NCI-H2171 (cell line): ENCODE data around the gene DNASE2.
A peak's percentile ranks its signal among the peaks of the same experiment; 100 is the strongest.
"Not testable (repeated sequence)": the region's sequence is repeated elsewhere in the genome, so short reads cannot be mapped to it uniquely, and the experiment has no call there.

Experiments used
- DNase-seq: peaks from one replicate; lab custom pipeline; 2025; lab: John Stamatoyannopoulos, UW

DNASE2 gene, protein sequence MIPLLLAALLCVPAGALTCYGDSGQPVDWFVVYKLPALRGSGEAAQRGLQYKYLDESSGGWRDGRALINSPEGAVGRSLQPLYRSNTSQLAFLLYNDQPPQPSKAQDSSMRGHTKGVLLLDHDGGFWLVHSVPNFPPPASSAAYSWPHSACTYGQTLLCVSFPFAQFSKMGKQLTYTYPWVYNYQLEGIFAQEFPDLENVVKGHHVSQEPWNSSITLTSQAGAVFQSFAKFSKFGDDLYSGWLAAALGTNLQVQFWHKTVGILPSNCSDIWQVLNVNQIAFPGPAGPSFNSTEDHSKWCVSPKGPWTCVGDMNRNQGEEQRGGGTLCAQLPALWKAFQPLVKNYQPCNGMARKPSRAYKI

DNA sequence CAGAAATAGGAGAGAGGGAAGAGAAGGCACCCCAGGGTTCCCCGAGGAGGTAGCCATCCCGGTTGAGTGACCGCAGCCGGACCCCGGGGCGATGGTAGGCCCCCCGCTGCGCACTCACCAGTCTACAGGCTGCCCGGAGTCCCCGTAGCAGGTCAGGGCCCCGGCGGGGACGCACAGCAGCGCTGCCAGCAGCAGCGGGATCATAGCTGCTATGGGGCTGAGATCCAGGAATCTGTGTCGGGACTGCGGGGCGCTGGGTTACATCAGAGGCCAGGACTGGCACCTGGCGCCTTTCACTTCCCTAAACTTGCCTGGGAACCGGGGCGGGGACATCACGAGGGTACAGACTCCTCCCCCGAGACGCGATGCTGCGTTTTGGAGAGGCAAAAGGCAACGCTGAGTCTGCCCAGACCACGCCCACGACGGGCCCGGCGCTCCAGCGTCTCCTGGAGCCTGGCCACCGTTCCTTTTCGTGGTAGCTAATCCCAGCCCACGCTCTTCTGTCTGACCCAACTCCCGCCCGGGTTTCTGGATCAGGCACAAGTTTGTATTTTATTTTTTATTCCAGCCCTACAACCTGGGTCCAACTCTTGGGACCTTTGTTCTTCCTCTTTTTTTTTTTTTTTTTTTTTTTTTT lies at the start of gene DNASE2:
Gene DNASE2 (minus strand): TSS at position 278 of the 637 bp plus-strand sequence. CDS start 74 bp downstream, at position 204.
- DNase-seq: peak; percentile 98

DNA sequence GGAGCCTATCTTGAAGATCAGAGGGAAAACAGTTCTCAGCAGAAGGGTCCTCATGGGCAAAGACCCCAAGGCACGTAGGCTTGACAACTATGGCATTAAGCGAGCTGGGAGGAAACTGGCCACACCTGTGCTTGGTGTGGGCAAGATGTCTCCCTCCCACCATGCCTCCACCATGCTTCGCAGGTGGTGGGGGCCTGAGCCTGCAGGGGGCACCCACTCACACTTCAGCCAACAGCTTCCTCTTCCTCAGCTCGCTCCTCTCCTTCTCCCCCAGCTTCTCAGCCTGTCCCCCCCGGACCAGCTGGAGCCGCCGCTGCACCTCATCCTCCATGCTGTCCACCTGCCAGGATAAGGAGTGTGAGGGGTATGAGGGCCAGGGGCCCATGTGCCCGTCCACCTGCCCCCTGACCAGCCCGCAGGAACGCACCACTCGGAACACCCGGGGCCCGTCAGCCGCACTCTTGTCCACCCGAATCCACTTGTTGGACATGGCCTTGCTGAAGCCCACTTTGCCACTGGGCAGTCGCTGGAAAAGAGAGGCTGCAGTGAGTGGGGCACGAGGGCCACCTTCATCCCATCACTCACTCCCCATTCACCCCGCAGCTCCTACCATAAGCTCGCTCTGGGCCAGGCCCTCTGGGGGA lies 48.9 kb upstream of the DNASE2 start:
- DNase-seq: no peak

DNA sequence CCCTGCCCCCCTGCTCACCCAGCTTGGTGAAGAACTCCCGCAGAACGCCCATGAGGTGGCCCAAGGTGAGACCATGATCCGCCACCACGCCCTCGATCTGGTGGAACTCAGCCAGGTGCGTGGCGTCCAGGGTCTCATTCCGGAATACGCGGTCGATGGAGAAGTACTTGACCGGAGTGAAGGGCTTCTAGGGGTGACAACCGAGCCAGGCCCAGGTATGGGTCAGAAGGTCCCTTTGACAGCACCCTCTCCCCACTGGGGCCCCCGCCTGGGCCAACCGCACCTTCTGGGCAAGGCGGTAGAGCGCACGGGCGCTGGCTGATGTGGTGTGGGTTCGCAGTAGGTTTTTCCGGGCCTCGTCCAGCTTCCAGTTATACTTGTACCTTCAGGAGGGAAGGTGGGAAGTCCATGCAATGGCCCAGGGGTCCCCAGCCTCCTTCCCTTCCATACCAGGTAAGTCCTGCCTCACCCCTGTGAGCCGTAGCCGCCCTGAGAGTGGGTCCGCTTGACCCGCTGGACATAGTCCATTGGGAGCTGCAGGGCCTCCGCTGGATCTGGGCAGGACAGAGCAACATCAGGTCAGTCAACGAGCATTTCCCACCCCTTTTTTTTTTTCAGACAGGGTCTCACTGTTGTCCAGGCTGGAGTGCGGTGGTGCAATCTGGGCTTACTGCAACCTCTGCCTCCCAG lies 43.5 kb upstream of the DNASE2 start:
- DNase-seq: no peak

DNA sequence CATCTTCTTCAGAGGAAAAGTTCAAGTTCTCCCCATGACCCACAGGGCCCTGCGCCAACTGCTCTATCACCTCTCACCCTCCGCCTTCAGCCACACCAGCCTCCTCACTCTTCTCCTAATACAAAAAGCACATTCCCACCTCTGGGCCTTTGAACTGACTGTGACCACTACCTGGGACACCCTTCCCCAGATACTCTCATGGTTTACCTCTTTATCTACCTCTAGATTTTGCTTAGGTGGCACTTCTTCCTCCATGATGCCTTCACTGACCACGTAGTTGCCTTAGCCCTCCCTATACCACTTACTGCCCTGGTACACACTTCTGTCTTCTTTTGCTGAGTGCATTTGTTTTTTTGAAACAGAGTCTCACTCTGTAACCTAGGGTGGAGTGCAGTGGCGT lies 41.7 kb upstream of the DNASE2 start:
- no peak for DNase-seq

DNA sequence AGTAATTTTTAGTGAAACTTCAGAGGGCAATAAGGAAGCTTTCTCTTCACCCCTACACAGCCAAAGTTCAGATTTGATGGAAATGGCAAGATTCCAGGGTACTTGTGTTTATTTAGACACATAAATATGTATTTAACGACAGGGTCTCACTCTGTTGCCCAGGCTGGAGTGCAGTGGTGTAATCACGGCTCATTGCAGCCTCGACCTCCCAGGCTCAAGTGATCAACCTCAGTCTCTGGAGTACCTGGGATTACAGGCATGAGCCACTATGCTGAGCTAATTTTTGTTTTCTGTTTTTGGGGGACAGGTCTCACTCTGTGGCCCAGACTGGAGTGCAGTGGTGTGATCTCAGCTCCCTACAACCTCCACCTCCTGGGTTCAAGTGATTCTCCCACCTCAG lies 39.8 kb upstream of the DNASE2 start:
- no peak for DNase-seq

DNA sequence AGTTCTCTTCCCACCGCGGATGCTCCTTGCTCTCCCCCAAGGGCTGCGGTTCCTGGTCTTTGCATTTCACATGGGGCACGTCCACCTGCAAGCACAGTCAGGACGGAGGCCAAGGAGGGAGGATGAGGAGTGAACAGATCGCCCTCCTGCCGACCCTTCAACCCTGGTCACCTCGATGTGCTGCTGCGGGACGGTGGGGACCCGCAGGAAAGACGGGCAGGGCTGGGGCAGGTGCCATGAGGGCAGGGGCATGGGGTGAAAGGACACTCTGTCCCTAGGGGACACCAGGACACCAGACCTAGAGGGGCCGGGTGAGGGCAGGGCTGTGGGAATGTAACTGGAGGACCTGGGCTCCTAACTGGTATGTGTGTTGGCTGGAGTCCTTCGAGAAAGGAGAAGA lies 37.0 kb upstream of the DNASE2 start:
- DNase-seq: no peak

DNA sequence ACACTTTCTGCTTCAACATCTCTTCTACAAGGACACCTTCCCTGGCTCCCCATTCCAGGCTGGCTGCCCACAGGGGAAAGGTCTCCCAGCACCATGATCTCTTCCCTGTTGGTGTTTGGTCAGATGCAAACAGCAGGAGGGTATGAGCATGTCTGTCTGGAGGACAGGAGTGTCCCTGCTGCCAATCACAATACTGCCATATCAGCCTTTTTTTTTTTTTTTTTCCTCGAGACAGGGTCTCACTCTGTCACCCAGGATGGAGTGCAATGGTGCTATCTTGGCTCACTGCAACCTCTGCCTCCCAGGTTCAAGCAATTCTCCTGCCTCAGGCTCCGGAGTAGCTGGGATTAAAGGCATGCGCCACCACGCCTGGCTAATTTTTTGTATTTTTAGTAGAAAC lies 34.6 kb upstream of the DNASE2 start:
- DNase-seq: not testable (repeated sequence)

DNA sequence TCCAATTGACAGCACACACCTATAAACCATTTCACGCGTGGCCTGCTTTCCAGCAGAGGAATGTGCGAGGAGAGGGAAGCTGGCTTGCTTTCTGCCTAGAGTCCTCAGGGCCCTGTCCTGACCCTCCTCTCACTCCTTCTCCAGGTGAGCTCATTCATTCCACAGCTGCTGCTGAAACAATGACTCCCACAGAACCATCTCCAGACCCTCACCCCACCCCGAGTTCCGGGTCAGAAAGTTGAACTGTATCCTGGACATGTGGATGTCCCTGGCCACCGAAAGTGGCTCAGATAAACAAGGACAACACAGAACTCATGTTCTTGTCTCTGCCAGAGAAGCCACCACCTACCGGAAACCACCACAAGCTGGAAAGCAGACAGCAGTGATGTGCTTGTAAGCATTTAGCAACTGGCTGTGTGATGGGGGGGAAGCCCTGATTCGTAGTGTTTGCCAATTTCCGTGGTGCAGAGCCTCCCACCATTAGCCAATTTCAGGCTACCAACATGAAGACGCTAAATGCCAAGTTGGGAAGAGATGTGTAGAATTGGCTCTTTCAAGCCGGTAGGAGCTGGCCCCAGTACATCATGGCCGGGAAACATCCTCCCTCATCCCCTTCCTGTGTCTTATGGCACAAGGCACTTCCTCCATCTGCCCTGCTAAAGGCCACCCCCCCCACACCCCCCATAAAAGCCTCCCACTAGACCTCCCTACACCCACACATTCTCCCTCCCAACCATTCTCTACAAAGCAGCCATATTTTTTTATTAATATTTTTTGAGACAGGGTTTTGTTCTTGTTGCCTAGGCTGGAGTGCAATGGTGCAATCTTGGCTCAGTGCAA lies 32.8 kb upstream of the DNASE2 start:
- no peak for DNase-seq

DNA sequence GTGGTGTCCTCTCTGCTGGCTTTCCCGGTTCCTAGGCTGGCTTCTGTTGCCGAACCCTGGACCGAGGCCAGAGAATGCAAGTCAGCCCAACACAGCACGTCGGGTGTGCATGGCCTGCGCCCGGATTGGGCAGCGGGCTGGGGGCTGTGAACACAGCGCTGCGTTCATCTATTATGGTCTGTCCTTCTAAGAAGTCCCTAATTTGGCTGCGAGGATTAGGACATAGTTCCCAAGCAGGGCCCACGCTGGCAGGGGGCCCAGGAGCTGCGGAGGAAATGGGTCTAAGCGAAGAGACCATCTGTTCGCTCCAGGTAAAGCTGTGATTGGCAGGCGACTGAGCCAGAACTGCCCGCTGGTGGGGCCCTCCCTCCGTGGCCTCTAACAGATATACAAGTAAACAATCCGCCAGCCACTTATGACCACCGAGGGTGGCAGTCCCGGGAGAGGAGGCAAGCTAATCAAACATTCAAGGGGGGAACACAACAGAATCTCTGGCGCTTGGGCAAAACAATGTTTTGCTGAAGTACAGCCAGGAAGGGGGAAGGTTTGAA lies 31.8 kb upstream of the DNASE2 start:
- peak; percentile 96 for DNase-seq

DNA sequence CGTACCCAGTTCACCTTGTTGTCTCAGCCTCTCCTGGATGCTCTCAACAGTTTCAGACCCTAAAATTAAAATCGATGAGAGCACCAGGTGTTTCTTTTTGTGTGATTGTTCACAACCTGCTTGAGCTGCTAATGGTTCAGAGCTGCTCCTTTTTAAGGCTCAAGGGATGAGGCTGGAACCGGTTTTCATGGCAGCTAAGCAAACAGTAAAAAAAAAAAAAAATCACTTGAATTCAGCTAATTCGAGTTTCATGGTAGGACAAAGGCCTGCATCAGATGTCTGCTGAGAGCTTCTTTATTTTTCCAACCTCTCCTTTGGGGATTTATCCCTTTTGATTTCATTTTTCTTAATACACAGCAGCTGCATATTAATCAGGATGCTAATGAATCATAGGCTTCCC lies 31.3 kb upstream of the DNASE2 start:
- DNase-seq: peak; percentile 70

DNA sequence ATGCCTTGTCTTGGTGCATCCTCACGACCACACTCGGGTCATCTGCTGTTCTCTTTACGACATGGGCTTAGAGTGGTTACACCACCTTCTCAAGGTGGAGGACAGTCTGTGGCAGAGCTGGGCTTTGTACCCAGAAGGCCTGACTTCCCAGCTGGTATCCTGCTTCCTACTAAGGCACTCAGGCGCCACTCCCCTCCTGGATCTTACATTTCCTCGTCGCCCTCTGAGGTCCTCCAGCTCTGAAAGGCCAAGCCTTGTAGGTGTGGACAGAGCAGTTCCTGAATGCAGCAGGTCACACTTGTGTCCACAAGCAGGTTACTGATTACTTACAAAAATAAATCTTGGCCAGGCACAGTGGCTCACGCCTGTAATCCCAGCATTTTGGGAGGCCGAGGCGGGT lies 25.9 kb upstream of the DNASE2 start:
- no peak for DNase-seq

DNA sequence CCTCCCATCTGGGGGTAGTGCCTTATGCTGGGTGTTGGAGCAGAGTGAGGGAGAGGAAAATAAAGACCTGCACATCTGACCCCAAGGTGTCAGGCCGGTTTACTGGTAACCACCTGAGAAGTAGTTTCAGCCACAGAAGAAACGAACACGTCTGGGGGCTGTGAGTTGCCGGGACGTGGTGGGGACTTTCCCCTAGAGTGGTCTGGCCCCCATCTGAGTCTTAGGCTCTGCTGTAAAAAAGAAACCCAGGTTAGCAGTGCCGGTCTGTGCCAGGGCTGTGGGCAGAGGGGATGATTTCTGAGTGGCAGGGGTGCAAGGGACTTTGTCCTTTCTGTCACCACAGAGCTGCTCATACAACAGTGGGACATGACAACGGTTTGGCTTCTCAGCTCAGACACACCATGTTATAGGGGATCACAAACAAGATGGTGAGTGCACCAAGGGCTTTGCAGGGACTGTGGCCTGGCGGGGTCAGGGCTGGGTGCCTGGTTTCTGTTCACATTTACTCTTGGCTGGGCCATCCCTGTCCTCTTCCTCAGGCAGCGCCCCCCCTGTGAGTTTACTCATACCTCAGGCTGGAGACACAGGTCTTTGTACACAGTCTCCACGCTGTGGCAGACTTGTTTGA lies 18.8 kb upstream of the DNASE2 start:
- no peak for DNase-seq

DNA sequence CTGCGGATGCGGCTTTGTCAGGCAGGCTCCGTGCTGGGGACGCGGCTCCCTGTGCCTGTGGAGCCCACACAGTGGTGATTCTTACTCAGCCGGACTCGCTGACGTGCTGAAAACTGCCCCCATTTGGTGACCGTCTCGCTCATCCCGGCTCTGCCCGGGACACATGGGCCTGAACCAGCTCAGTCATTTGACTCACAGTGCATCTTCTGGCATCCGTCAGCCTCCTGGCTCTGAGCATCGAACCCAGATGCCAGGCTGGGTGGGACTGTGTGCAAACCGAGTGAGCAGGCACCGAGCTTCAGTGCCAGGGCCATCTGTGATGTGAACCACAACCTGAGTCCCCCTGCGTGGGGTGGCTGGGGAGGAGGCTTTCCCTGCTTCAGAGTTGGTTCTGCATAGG lies 15.2 kb upstream of the DNASE2 start:
- DNase-seq: no peak

DNA sequence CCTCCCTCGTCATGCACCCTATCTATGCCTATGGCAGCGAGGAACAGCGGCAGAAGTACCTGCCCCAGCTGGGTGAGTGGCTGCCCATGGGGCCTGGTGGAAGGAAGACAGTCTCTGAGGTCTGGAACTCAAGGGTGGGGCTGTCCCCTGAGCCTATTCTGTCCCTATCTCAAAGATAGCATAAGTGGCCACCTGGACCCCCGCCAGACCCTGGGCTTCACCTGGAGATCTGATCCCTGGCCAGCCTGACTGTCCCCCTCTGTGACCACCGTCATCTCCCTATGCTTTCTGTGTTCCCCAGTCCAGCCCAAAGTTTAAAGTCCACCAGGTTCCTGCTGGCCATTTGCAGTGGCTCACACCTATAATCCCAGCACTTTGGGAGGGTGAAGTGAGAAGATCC lies 12.3 kb upstream of the DNASE2 start:
- no peak for DNase-seq

DNA sequence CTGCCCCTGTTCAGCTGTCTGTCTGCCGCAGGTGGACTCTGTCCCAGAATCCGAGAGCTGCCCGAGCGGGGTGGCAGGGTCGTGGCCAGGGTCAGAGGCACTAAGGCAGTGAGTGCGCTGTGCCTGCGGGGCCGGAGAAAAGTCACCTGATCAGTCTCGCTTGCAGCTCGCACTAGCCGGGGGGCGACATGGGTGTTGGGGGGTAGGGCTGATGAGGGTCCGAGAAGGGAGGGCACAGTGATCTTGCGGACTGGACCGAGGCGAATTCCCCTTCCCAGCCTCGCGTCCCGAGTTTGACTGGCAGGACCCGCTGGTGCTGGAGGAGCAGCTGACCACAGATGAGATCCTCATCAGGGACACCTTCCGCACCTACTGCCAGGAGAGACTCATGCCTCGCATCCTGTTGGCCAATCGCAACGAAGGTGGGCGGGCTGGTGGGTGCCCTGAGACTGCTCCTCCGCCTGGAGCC lies 10.3 kb upstream of the DNASE2 start:
- no peak for DNase-seq

DNA sequence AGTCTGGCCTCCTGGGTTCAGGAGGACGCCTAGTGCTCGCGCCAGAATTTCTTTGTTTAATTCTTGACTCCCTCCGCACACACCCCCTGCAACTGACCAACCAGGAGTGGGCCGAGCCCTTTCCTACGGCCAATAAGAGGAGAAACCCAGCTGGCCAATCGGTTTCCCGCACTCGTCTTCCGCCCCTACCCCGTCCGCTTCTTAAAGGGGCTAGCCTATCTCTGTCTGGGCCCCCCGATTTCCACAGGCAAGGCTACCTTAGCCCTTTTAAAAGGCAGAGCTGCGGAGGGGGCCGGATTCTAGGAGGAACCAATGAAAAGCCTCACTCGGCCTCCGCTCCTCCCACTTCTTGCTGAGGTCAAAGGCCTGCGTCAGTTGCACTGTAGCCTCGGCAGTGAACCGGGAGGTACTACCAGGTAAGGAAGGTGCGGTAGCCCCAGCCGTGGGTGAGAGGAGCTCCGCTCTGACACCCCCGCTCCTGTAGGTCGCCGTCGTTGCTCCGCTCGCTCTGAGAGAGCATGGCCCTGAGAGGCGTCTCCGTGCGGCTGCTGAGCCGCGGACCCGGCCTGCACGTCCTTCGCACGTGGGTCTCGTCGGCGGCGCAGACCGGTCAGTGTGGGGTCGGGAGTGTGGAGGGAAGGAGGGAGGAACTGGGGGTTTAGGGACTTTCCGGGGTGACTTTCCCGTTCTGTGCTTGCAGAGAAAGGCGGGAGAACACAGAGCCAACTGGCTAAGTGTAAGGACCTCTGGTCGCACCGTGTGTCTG lies 9.7 kb upstream of the DNASE2 start, which contains the start of gene GCDH:
Gene GCDH (plus strand): TSS at position 374 of the 766 bp plus-strand sequence. CDS start 145 bp downstream, at position 519.
- peak; percentile 98 for DNase-seq

DNA sequence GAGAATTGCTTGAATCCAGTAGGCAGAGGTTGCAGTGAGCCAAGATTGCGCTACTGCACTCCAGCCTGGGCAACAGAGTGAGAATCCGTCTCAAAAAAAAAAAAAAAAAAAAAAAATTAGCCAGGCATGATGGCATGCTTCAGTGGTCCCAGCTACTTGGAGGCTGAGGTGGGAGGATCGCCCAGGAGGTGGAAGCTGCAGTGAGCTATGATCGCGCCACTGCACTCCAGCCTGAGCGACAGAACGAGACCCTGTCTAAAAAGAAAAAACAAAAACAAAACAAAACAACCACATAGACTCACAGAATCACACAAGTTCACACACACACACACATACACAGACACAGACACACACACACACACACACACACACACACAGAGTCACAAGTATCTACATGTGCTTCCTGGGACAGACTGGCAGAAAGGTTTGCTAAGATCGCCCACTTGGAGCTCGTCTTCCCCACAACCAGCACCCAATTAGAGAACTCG lies 9.1 kb upstream of the DNASE2 start:
- peak; percentile 53 for DNase-seq

DNA sequence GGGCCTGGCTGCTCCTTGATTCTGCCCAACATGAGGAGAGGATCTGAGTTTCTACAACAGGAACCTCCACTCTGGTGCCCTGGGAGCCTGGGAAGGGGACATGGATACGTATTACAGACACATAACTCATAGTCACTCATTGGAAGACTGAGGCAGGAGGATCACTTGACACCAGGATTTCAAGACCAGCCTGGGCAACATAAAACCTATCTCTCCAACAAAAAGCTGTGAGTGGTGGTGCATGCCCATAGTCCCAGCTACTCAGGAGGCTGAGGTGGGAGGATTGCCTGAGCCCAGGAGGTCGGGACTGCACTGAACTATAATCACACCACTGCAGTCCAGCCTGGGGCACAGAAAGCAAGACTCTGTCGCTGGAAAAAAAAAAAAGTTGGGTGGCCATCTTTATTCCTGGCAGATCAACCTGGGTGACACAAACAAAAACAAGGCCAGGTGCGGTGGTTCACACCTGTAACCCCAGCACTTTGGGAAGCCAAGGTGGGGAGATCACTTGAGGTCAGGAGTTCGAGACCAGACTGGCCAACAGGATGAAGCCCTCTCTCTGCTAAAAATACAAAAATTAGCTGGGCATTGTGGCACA lies 6.9 kb upstream of the DNASE2 start:
- DNase-seq: no peak
